Activated naive CD8-positive, alpha-beta T cell treated with anti-CD3 and anti-CD28 coated beads for 36 hours (primary cell): Measurements from ENCODE around the gene C21orf91. TPM values are rescaled to one million over a fixed set of nuclear protein-coding genes. Genes with fewer than 3 reads are reported as not detected.

Source experiments
- DNase-seq: peaks from one replicate; pipeline ENCODE4 v3.0.0; 2021
- H3K27ac Mint-ChIP-seq: one replicate; pipeline ENCODE4 v1.8.0; 2022; ENCODE audit warnings: mild to moderate bottlenecking, moderate library complexity, mixed read lengths
- H3K27me3 Mint-ChIP-seq: one replicate; pipeline ENCODE4 v1.8.0; 2022; ENCODE audit warnings: mild to moderate bottlenecking, mixed read lengths
- H3K36me3 Mint-ChIP-seq: one replicate; pipeline ENCODE4 v1.8.0; 2021; ENCODE audit warnings: mild to moderate bottlenecking, mixed read lengths
- H3K4me1 Mint-ChIP-seq: one replicate; pipeline ENCODE4 v1.8.0; 2021; ENCODE audit warnings: mixed read lengths
- H3K4me3 Mint-ChIP-seq: one replicate; pipeline ENCODE4 v1.8.0; 2022; ENCODE audit warnings: mild to moderate bottlenecking, moderate library complexity, mixed read lengths
- H3K9me3 Mint-ChIP-seq: one replicate; pipeline ENCODE4 v1.8.0; 2022; ENCODE audit warnings: mixed read lengths
- total RNA-seq, 2 experiments: library from RNA; stranded (reverse); gene quantifications; one replicate each; pipeline ENCODE4 v1.2.3, GENCODE V29; 2021

The C21orf91 gene
- total RNA-seq, 2 experiments from 2014 or later = 35.0 to 36.5 TPM

- Mint-ChIP-seq H3K36me3 (peaks cover 65% of the 10 kb centered on the region), H3K4me1 (peaks cover 78% of the 10 kb centered on the region), H3K9me3 (peaks cover 7% of the 10 kb centered on the region), H3K27me3 (no peaks in the 10 kb centered on the region), H3K4me3 (peak overlapping the region; percentile 50), H3K27ac (peak overlapping the region; percentile 74)
- no peak for DNase-seq
These were observed 29.5 kb downstream of the C21orf91 start for GRCh38 chr21:17789656-17790055.

- peaks cover 7% of the 10 kb centered on the region for H3K9me3 Mint-ChIP-seq
- peaks cover 81% of the 10 kb centered on the region for H3K4me1 Mint-ChIP-seq
- DNase-seq = no peak
- peaks cover 62% of the 10 kb centered on the region for H3K36me3 Mint-ChIP-seq
- peak overlapping the region; percentile 78 for H3K27ac Mint-ChIP-seq
- H3K4me3 Mint-ChIP-seq = peak overlapping the region; percentile 26
- H3K27me3 Mint-ChIP-seq = no peaks in the 10 kb centered on the region
These were observed 30.1 kb downstream of the C21orf91 start for GRCh38 chr21:17789069-17789468.

- no peak for DNase-seq
- peaks cover 9% of the 10 kb centered on the region for H3K9me3 Mint-ChIP-seq
- H3K4me3 Mint-ChIP-seq = no peak overlapping the region
- peaks cover 69% of the 10 kb centered on the region for H3K36me3 Mint-ChIP-seq
- H3K4me1 Mint-ChIP-seq = peaks cover 89% of the 10 kb centered on the region
- H3K27ac Mint-ChIP-seq = peak overlapping the region; percentile 58
- H3K27me3 Mint-ChIP-seq = no peaks in the 10 kb centered on the region
These were observed 32.3 kb downstream of the C21orf91 start for GRCh38 chr21:17786851-17787181.

GRCh38 chr21:17786071-17786850, 32.9 kb downstream of the C21orf91 start:
- Mint-ChIP-seq H3K36me3 (peaks cover 65% of the 10 kb centered on the region), H3K4me3 (no peak overlapping the region), H3K4me1 (peaks cover 89% of the 10 kb centered on the region), H3K27me3 (no peaks in the 10 kb centered on the region), H3K27ac (peak overlapping the region; percentile 93), H3K9me3 (peaks cover 9% of the 10 kb centered on the region)
- DNase-seq = no peak

GRCh38 chr21:17785403-17785788, 33.8 kb downstream of the C21orf91 start:
- Mint-ChIP-seq H3K36me3 (peaks cover 64% of the 10 kb centered on the region), H3K27ac (peak overlapping the region; percentile 93), H3K9me3 (peaks cover 9% of the 10 kb centered on the region), H3K27me3 (no peaks in the 10 kb centered on the region), H3K4me3 (peak overlapping the region; percentile 44), H3K4me1 (peaks cover 94% of the 10 kb centered on the region)
- DNase-seq = no peak

GRCh38 chr21:17784604-17785402, 34.4 kb downstream of the C21orf91 start:
- H3K27ac Mint-ChIP-seq = peak overlapping the region; percentile 93
- H3K9me3 Mint-ChIP-seq = peaks cover 9% of the 10 kb centered on the region
- H3K36me3 Mint-ChIP-seq = peaks cover 65% of the 10 kb centered on the region
- DNase-seq = peak; percentile 46
- H3K4me3 Mint-ChIP-seq = peak overlapping the region; percentile 44
- peaks cover 96% of the 10 kb centered on the region for H3K4me1 Mint-ChIP-seq
- no peaks in the 10 kb centered on the region for H3K27me3 Mint-ChIP-seq

- Mint-ChIP-seq H3K36me3 (peaks cover 65% of the 10 kb centered on the region), H3K27me3 (no peaks in the 10 kb centered on the region), H3K4me3 (peak overlapping the region; percentile 44), H3K9me3 (peaks cover 9% of the 10 kb centered on the region), H3K4me1 (peaks cover 96% of the 10 kb centered on the region), H3K27ac (peak overlapping the region; percentile 93)
- DNase-seq = no peak
These were observed 35.0 kb downstream of the C21orf91 start for GRCh38 chr21:17784180-17784598.

GRCh38 chr21:17783481-17784179, 35.5 kb downstream of the C21orf91 start:
- no peak for DNase-seq
- H3K36me3 Mint-ChIP-seq = peaks cover 64% of the 10 kb centered on the region
- H3K27ac Mint-ChIP-seq = peak overlapping the region; percentile 93
- peaks cover 9% of the 10 kb centered on the region for H3K9me3 Mint-ChIP-seq
- peaks cover 93% of the 10 kb centered on the region for H3K4me1 Mint-ChIP-seq
- H3K4me3 Mint-ChIP-seq = peak overlapping the region; percentile 44
- no peaks in the 10 kb centered on the region for H3K27me3 Mint-ChIP-seq

- H3K36me3 Mint-ChIP-seq = peaks cover 58% of the 10 kb centered on the region
- no peaks in the 10 kb centered on the region for H3K27me3 Mint-ChIP-seq
- peak overlapping the region; percentile 44 for H3K4me3 Mint-ChIP-seq
- peaks cover 9% of the 10 kb centered on the region for H3K9me3 Mint-ChIP-seq
- H3K4me1 Mint-ChIP-seq = peaks cover 87% of the 10 kb centered on the region
- H3K27ac Mint-ChIP-seq = peak overlapping the region; percentile 93
- no peak for DNase-seq
These were observed 36.2 kb downstream of the C21orf91 start for GRCh38 chr21:17783003-17783402.

- DNase-seq = no peak
- Mint-ChIP-seq H3K4me3 (peak overlapping the region; percentile 35), H3K9me3 (peaks cover 9% of the 10 kb centered on the region), H3K27ac (peak overlapping the region; percentile 93), H3K27me3 (no peaks in the 10 kb centered on the region), H3K4me1 (peaks cover 85% of the 10 kb centered on the region), H3K36me3 (peaks cover 52% of the 10 kb centered on the region)
These were observed 37.1 kb downstream of the C21orf91 start for GRCh38 chr21:17782051-17782450.

- H3K4me1 Mint-ChIP-seq = peaks cover 84% of the 10 kb centered on the region
- H3K36me3 Mint-ChIP-seq = peaks cover 46% of the 10 kb centered on the region
- H3K9me3 Mint-ChIP-seq = peaks cover 7% of the 10 kb centered on the region
- H3K4me3 Mint-ChIP-seq = no peak overlapping the region
- H3K27ac Mint-ChIP-seq = peak overlapping the region; percentile 93
- no peaks in the 10 kb centered on the region for H3K27me3 Mint-ChIP-seq
- DNase-seq = no peak
These were observed 37.6 kb downstream of the C21orf91 start for GRCh38 chr21:17781524-17781923.

- peak overlapping the region; percentile 93 for H3K27ac Mint-ChIP-seq
- H3K27me3 Mint-ChIP-seq = no peaks in the 10 kb centered on the region
These were observed 38.6 kb downstream of the C21orf91 start for GRCh38 chr21:17780539-17780938.

GRCh38 chr21:17779980-17780379, 39.2 kb downstream of the C21orf91 start:
- H3K27me3 Mint-ChIP-seq = no peaks in the 10 kb centered on the region
- H3K4me1 Mint-ChIP-seq = peaks cover 84% of the 10 kb centered on the region
- no peak overlapping the region for H3K4me3 Mint-ChIP-seq
- peaks cover 31% of the 10 kb centered on the region for H3K36me3 Mint-ChIP-seq
- no peak for DNase-seq
- peak overlapping the region; percentile 93 for H3K27ac Mint-ChIP-seq
- H3K9me3 Mint-ChIP-seq = peaks cover 2% of the 10 kb centered on the region

More at GRCh38 chr21:17780539-17780938, 38.6 kb downstream of the C21orf91 start:
- DNase-seq = peak; percentile 38
- Mint-ChIP-seq H3K36me3 (peaks cover 37% of the 10 kb centered on the region), H3K4me3 (peak overlapping the region; percentile 49), H3K9me3 (peaks cover 2% of the 10 kb centered on the region), H3K4me1 (peaks cover 85% of the 10 kb centered on the region)

- H3K4me1 Mint-ChIP-seq = peaks cover 81% of the 10 kb centered on the region
- peaks cover 3% of the 10 kb centered on the region for H3K9me3 Mint-ChIP-seq
- no peak overlapping the region for H3K4me3 Mint-ChIP-seq
- peaks cover 32% of the 10 kb centered on the region for H3K36me3 Mint-ChIP-seq
- no peaks in the 10 kb centered on the region for H3K27me3 Mint-ChIP-seq
- no peak for DNase-seq
- peak overlapping the region; percentile 93 for H3K27ac Mint-ChIP-seq
These were observed 39.7 kb downstream of the C21orf91 start for GRCh38 chr21:17779496-17779895.
